HepG2 (cell line): ENCODE measurements around the gene TM4SF1. TPM values are rescaled to one million over a fixed set of nuclear protein-coding genes. Genes with fewer than 3 reads are reported as not detected.
A peak's percentile ranks its signal among the peaks of the same experiment; 100 is the strongest.

ENCODE experiments used
- AGO1 ChIP-seq: fragments of 200-400 bp; formaldehyde crosslinking; IDR thresholded peaks from 2 replicates; pipeline ENCODE4 v1.6.1; 2017; ENCODE audit warnings: mild to moderate bottlenecking, low read depth, low read length, moderate library complexity; ENCODE audit not compliant: poor library complexity, severe bottlenecking
- AHR ChIP-seq: IDR thresholded peaks from 2 replicates; pipeline ENCODE4 v1.6.1; 2018; ENCODE audit warnings: missing genetic modification reagents, missing compliant biosample characterization
- ATF1 ChIP-seq: IDR thresholded peaks from 2 replicates; pipeline ENCODE4 v1.6.1; 2016; ENCODE audit warnings: mild to moderate bottlenecking, control low read depth
- ATF6 ChIP-seq: sonication (generic); formaldehyde crosslinking; conservative IDR thresholded peaks from 2 replicates; pipeline ENCODE4 v1.4.0; 2020; ENCODE audit warnings: missing genetic modification reagents
- CENPT ChIP-seq: sonication (generic); formaldehyde crosslinking; IDR thresholded peaks from 2 replicates; pipeline ENCODE4 v1.8.0; 2022; ENCODE audit warnings: low read depth, mild to moderate bottlenecking, moderate library complexity, missing genetic modification reagents
- CHCHD3 ChIP-seq: sonication (generic); formaldehyde crosslinking; IDR thresholded peaks from 2 replicates; pipeline ENCODE4 v1.8.0; 2022; ENCODE audit warnings: mild to moderate bottlenecking, missing genetic modification reagents, moderate library complexity
- FOXK2 ChIP-seq: fragments of 450-650 bp; IDR thresholded peaks from 2 replicates; pipeline ENCODE4 v1.6.1; 2016
- FOXO1 ChIP-seq: sonication (generic); formaldehyde crosslinking; IDR thresholded peaks from 2 replicates; pipeline ENCODE4 v1.4.0; 2020; ENCODE audit warnings: missing genetic modification reagents
- GABPA ChIP-seq, 2 experiments: IDR thresholded peaks; 2 replicates each; pipeline ENCODE4 v1.6.1; 2011 to 2016; ENCODE audit warnings: low read depth in 2 of 2, low read length in 1 of 2, missing biosample characterization in 1 of 2, missing genetic modification characterization in 1 of 2
- KDM5A ChIP-seq: fragments of 200-600 bp; sonication (generic); IDR thresholded peaks from 2 replicates; pipeline ENCODE4 v1.7.0; 2018; ENCODE audit warnings: antibody characterized with exemption, mild to moderate bottlenecking, low read length, borderline replicate concordance
- MIXL1 ChIP-seq: IDR thresholded peaks from 2 replicates; pipeline ENCODE4 v1.6.1; 2016
- MLLT10 ChIP-seq: sonication (generic); formaldehyde crosslinking; IDR thresholded peaks from 2 replicates; pipeline ENCODE4 v1.4.0; 2020; ENCODE audit warnings: missing genetic modification reagents
- RAD21 ChIP-seq: fragments of 450-650 bp; formaldehyde crosslinking; IDR thresholded peaks from 2 replicates; pipeline ENCODE4 v1.5.0; 2020; ENCODE audit warnings: mild to moderate bottlenecking
- SAFB2 ChIP-seq: sonication (generic); formaldehyde crosslinking; IDR thresholded peaks from 2 replicates; pipeline ENCODE4 v1.5.1; 2020; ENCODE audit warnings: missing genetic modification reagents, low read depth, mild to moderate bottlenecking, borderline replicate concordance
- STAG1 ChIP-seq: sonication (generic); formaldehyde crosslinking; IDR thresholded peaks from 2 replicates; pipeline ENCODE4 v1.4.0; 2020; ENCODE audit warnings: missing genetic modification reagents
- TARDBP ChIP-seq: sonication (generic); formaldehyde crosslinking; IDR thresholded peaks from 2 replicates; pipeline ENCODE4 v1.8.0; 2022; ENCODE audit warnings: mild to moderate bottlenecking, missing genetic modification reagents
- THAP8 ChIP-seq: sonication (generic); formaldehyde crosslinking; IDR thresholded peaks from 2 replicates; pipeline ENCODE4 v1.5.1; 2020; ENCODE audit warnings: missing genetic modification reagents, mild to moderate bottlenecking, borderline replicate concordance
- ZFP36L2 ChIP-seq: sonication (generic); formaldehyde crosslinking; IDR thresholded peaks from 2 replicates; pipeline ENCODE4 v1.4.0; 2020; ENCODE audit warnings: missing genetic modification reagents
- ZFX ChIP-seq: sonication (generic); formaldehyde crosslinking; IDR thresholded peaks from 2 replicates; pipeline ENCODE4 v1.4.0; 2020; ENCODE audit warnings: mild to moderate bottlenecking, low read depth, missing genetic modification reagents, moderate library complexity
- ZKSCAN1 ChIP-seq: fragments of 150-350 bp; IDR thresholded peaks from 2 replicates; pipeline ENCODE4 v1.6.1; 2014; ENCODE audit warnings: low read length
- ZMYM3 ChIP-seq: sonication (generic); formaldehyde crosslinking; IDR thresholded peaks from 2 replicates; pipeline ENCODE4 v1.5.1; 2020; ENCODE audit warnings: mild to moderate bottlenecking, missing genetic modification reagents
- ZNF329 ChIP-seq: sonication (generic); formaldehyde crosslinking; IDR thresholded peaks from 2 replicates; pipeline ENCODE4 v1.9.0; 2021; ENCODE audit warnings: low read depth, mild to moderate bottlenecking, missing genetic modification reagents
- ZNF496 ChIP-seq: sonication (generic); formaldehyde crosslinking; IDR thresholded peaks from 2 replicates; pipeline ENCODE4 v1.8.1; 2023; ENCODE audit warnings: mild to moderate bottlenecking, moderate library complexity, missing genetic modification reagents; ENCODE audit not compliant: insufficient replicate concordance
- ZNF660 ChIP-seq: sonication (generic); formaldehyde crosslinking; IDR thresholded peaks from 2 replicates; pipeline ENCODE4 v1.5.1; 2020; ENCODE audit warnings: mild to moderate bottlenecking, low read depth, missing genetic modification reagents, borderline replicate concordance
- ZNF687 ChIP-seq: sonication (generic); formaldehyde crosslinking; IDR thresholded peaks from 2 replicates; pipeline ENCODE4 v1.5.1; 2020; ENCODE audit warnings: mild to moderate bottlenecking, missing genetic modification reagents, moderate library complexity
- polyA plus RNA-seq, 8 experiments: library from polyadenylated mRNA; depleted of rRNA in 3 of 8; stranded (reverse) in 7 of 8; unstranded in 1 of 8; fragments of >200 nt; fragmentation: Illumina TruSeq in 4 of 8; extraction: Trizol in 4 of 8; gene quantifications; 2 replicates each; pipeline versions ENCODE4 v1.2.1 to v1.2.3, GENCODE V29; 2011 to 2016; ENCODE audit warnings: low read depth in 4 of 8, missing spikeins in 1 of 8, mixed read lengths in 1 of 8; ENCODE audit not compliant: insufficient read depth in 1 of 8
- total RNA-seq, 5 experiments: library from RNA; depleted of rRNA; stranded (reverse); fragments of >200 nt; fragmentation: Illumina TruSeq; extraction: Trizol; gene quantifications; 2 replicates each; pipeline ENCODE4 v1.2.3, GENCODE V29; 2016; ENCODE audit warnings: low read depth in 1 of 5

Gene TM4SF1
- total and polyA plus RNA-seq, 2 of the 13 experiments (the other 11 are each of a cell fraction or from before 2014, with no cell fraction given), result 431 to 1,359 TPM

GRCh38 chr3:149388531-149389417 lies 11.3 kb upstream of the TM4SF1 start (continued):
- TF ChIP-seq ZNF687 (CRISPR knock-in tag) (no peak; the same call in 1 of the 2 replicates), ZFX (no peak), STAG1 (CRISPR knock-in tag) (no peak), ZFP36L2 (CRISPR knock-in tag) (no peak), MLLT10 (CRISPR knock-in tag) (no peak), FOXK2 (no peak), CENPT (CRISPR knock-in tag) (no peak), ZNF660 (CRISPR knock-in tag) (no peak), AHR (CRISPR knock-in tag) (no peak), TARDBP (0 out of 2 replicates have a peak, but pooled peaks have one; percentile 32), ZKSCAN1 (no peak), MIXL1 (CRISPR knock-in tag) (no peak), SAFB2 (no peak), ATF6 (CRISPR knock-in tag) (no peak), CHCHD3 (CRISPR knock-in tag) (no peak), AGO1 (no peak), THAP8 (CRISPR knock-in tag) (no peak), ZMYM3 (CRISPR knock-in tag) (no peak), RAD21 (CRISPR knock-in tag) (no peak), KDM5A (no peak), ZNF496 (CRISPR knock-in tag) (no peak), FOXO1 (CRISPR knock-in tag) (no peak), ATF1 (CRISPR knock-in tag) (no peak), GABPA (IDR thresholded peaks at IDR 0.05; ENCODE audit: low read depth, low read length) (no peak), GABPA (CRISPR knock-in tag; IDR thresholded peaks at IDR 0.05; ENCODE audit: low read depth) (no peak), ZNF329 (CRISPR knock-in tag) (no peak)
